ENCODE results near the gene RTN4. TPM values are rescaled to one million over a fixed set of nuclear protein-coding genes. Genes with fewer than 3 reads are reported as not detected.

Gene RTN4
- total RNA-seq, 1 donor from 2014 or later: 92.2 TPM

GRCh38 chr2:54925022-54925421 is 125.2 kb downstream of the RTN4 start:
- DNase-seq (ENCODE audit: low read depth in 2 of 2): no peak

- DNase-seq (ENCODE audit: low read depth in 2 of 2): no peak
These were observed 126.1 kb downstream of the RTN4 start for GRCh38 chr2:54924121-54924520.

Other genes starting within 250 kb of the RTN4 start
- 3.3 and 4.6 TPM in 2 replicates for gene CLHC1, start 181.8 kb upstream of the RTN4 start, total RNA-seq
- gene RPS27A, start 182.2 kb upstream of the RTN4 start, total RNA-seq: 550 and 625 TPM in 2 replicates
- gene MTIF2, start 218.8 kb upstream of the RTN4 start, total RNA-seq: 22.3 and 26.3 TPM in 2 replicates